CD4-positive, alpha-beta T cell treated with Interleukin-17A for 4 hours (primary cell): ENCODE measurements around the gene KRTAP5-7.
"Not testable (repeated sequence)": the region's sequence is repeated elsewhere in the genome, so short reads cannot be mapped to it uniquely, and the experiment has no call there.

ENCODE experiments used
- DNase-seq: peaks from one replicate; pipeline ENCODE4 v3.0.0-alpha.2; 2020; ENCODE audit warnings: mixed read lengths

KRTAP5-7 gene

GRCh38 chr11:71526796-71527575 is at the start of gene KRTAP5-7:
Gene KRTAP5-7 (plus strand): TSS chr11:71527267. CDS start chr11:71527301, 34 bp downstream.
- not testable (repeated sequence) for DNase-seq

- DNase-seq = no peak
These were observed 49.2 kb upstream of the KRTAP5-7 start for GRCh38 chr11:71477641-71478527.

- no peak for DNase-seq
These were observed 48.6 kb upstream of the KRTAP5-7 start for GRCh38 chr11:71478528-71478840.

- DNase-seq = no peak
These were observed 45.7 kb upstream of the KRTAP5-7 start for GRCh38 chr11:71481101-71481960.

GRCh38 chr11:71482216-71482615 is 44.9 kb upstream of the KRTAP5-7 start:
- DNase-seq = no peak

- no peak for DNase-seq
These were observed 44.2 kb upstream of the KRTAP5-7 start for GRCh38 chr11:71482746-71483364.

- DNase-seq = no peak
These were observed 43.4 kb upstream of the KRTAP5-7 start for GRCh38 chr11:71483692-71484091.

GRCh38 chr11:71484248-71485062 is 42.6 kb upstream of the KRTAP5-7 start:
- no peak for DNase-seq

- DNase-seq = no peak
These were observed 42.0 kb upstream of the KRTAP5-7 start for GRCh38 chr11:71485063-71485399.

GRCh38 chr11:71485466-71485865 is 41.6 kb upstream of the KRTAP5-7 start:
- DNase-seq = no peak

GRCh38 chr11:71486320-71486719 is 40.7 kb upstream of the KRTAP5-7 start:
- no peak for DNase-seq

GRCh38 chr11:71488681-71489270 is 38.3 kb upstream of the KRTAP5-7 start:
- DNase-seq = no peak

- DNase-seq = no peak
These were observed 37.6 kb upstream of the KRTAP5-7 start for GRCh38 chr11:71489311-71490043.

- no peak for DNase-seq
These were observed 36.9 kb upstream of the KRTAP5-7 start for GRCh38 chr11:71490044-71490730.

- DNase-seq = no peak
These were observed 36.2 kb upstream of the KRTAP5-7 start for GRCh38 chr11:71490731-71491390.

GRCh38 chr11:71491531-71491930 is 35.5 kb upstream of the KRTAP5-7 start:
- DNase-seq = no peak

GRCh38 chr11:71491940-71492339 is 35.1 kb upstream of the KRTAP5-7 start:
- no peak for DNase-seq

GRCh38 chr11:71495286-71496230 is 31.5 kb upstream of the KRTAP5-7 start:
- DNase-seq = no peak
